Measurements from ENCODE around the gene HEPHL1.

Gene HEPHL1

DNA sequence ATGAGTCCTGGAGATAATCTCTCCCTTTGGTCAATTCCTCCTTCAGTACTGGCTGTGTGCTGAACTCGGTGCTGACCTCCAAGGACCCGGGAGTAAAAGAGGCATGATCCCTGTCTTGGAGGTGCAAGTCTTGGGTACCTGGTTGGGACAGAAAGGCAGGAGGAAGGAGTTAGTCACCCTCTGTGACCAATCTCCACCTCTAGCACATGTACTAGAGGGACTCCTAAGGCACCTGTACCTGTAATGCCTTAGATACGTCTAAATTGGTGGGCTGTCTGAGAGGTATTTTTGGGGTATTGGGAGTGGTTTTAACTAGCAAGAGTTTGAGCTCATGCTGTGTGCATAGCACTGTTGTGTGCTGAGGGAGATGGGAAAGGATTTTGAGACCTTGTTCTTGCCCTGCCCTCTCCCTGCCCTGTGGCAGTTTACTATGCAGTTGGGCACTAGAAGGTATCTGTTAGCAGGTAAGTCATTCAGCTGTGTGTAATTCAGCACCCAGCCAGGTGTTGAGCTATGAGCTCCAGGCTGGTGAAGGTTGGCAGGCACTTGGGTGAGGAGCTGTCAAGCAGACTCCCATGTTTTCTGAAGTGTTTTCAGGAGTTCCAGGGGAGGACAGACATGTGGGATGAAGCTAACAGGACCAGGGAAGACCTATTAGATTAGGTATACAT lies 110.0 kb downstream of the HEPHL1 start:
- peak in 1 of 2 donors; percentile 4 for DNase-seq

DNA sequence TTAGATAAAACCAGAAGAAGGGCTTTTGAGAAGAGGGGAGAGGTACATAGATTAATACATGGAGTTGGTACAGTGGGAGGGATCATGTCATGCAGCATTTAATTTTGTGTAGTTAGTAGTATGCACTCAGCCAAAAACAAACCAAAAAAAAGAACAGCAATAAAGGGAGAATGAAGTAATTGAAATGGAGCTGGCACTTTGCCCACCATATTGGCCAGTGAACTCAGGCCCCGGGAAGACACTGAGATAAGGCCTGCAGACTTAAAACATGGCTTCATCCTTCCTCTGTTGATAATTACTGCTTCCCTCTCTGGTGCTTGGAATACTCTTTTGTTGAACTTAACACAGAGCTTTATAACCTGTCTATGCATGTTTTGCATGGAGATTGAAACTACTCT lies 110.6 kb downstream of the HEPHL1 start:
- no peak for DNase-seq

DNA sequence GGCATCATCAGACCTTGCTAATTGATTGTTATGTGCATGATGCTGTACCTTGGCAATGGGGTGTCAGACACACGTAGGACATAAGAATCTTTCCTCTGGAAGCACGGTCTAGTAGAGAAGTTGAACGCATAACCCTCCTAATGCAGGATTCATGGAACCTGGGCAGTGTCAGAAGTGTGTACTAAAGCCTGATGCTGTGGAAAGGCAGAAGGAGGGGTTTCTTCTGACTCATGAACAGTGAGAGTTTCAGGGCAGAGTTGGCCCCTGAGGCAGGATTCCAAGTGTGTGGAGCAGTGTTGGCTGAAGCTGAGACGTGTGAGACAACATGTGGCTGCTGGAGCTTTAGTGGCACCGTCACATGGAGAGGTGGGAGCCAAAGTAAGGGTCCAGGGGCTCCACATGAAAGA lies 111.0 kb downstream of the HEPHL1 start:
- DNase-seq: no peak

DNA sequence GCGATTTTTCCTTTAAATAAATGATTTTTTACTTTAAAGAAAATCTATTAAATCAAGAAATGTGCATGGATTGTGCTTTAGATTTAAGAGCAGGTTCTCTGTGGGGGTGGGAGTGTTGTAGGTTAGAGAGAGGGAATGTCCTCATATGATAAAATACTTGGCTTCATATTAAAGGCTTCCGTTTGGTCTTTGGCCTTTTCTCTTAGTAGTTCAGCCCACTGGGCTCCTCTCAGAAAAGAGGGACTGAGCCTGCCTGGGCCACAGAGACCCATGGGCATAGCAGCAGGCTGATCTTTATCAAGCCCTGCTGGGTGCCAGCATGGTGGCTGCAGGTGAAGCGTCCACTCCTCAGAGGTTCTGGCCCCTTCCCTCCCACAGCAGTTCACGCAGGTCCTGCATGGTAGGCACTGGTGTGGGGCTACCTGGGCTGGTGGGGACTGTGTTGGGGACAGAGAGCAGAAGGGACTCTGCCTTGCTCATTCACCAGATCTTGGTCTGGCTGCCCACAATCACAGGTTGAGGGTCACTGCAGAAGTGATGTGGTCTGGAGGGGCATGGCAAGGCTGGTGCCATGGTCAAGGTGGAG lies 111.8 kb downstream of the HEPHL1 start:
- no peak for DNase-seq

DNA sequence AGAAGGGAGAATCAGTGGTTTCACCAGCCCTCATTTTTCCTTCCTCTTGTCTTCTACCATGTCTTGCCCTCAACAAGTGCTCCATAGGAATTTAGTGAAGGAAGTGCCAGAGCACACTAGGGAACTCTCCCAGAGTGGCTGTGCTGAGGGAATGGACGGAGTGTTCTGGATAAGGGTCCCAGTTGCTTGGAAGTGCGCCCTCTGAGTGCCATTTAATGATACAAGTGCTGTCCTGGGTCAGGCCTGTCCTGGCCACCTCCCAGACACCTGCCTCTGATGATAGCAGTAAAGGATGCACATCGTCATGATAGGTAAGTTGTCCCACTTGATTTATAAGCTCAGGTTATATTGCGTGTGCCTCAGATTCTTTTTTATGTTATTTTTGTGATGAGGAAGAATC lies 112.6 kb downstream of the HEPHL1 start:
- no peak for DNase-seq

DNA sequence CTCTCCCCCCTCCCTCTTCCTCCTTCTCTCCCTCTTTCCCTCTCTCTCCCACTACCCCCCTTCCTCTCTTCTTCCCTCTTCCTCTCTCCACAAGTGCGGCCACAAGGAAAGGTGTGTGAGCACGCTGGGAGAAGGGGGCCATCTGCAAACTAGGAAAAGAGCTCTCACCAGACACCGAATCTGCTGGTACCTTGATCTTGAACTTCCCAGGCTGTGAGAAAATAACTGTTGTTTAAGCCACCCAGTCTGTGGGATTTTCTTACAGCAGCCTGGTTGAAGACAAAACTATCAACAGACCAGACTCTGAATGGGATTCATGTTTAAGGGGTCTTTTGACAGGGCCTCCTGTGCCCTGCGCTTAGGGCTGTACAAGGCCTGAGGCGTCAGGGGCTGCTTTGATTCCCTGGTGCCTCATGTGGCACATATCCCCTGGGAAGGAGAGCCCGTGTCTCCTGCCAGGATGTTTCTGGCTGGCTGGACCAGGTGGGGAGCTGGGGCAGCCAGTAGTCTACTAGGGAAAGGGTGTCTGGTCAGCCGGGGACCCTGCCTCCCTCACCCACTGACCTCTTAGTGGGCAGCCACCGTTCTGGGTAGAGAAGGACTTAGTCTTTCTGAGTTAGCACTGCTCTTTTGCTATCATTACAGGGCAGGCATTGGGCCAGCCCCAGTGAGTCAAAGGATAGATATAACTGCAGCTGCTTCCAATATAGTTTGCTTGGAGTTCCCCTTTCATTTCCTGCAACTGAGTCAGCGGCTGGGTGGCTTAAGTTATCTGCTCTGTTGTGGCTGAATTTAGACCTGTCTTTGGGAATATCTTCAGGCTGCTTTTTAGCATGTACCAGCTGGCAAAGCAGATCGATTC lies 113.7 kb downstream of the HEPHL1 start:
- peak in 1 of 2 donors; percentile 14 for DNase-seq

DNA sequence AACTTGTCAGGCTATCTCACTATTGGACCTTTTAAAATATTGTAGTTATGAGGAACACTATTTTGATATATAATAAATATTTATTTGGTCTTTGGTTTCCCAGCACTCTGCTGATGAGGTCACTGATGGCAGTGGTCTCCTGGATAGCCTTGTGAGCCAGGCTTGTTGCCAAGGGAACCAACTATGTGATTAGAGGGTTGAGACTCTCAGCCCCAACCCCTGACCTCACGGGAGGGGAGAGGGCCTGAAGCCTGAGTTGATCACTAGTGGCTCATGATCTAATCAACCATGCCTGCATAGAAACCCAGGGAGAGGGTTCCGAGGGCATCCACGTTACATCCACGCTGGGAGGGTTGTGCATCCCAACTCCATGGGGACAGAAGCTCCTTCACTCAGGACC lies 118.3 kb downstream of the HEPHL1 start:
- no peak for DNase-seq

DNA sequence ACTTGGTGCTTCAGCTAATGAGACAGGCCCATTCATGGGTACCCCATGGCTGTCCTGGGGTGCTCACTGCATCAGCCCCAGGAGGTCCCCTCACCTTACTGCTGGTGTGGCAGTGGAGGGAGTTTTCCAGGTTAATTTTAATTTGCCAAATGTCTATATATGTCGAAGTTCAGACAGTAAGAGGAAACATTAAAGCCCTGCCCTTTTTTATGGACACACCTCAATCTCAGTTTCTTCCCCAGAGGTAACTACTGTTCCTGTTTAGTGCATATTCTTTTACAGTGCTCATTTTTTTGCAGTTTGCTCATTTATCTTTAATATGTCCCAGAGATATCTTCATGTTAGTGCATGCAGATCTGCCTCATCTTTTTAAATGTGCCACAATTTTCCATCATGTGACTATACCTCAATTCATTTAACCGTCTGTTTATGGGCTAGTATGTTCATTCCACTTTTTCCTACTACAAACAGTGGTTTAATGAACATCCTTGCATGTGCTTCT lies 119.1 kb downstream of the HEPHL1 start:
- DNase-seq: no peak

DNA sequence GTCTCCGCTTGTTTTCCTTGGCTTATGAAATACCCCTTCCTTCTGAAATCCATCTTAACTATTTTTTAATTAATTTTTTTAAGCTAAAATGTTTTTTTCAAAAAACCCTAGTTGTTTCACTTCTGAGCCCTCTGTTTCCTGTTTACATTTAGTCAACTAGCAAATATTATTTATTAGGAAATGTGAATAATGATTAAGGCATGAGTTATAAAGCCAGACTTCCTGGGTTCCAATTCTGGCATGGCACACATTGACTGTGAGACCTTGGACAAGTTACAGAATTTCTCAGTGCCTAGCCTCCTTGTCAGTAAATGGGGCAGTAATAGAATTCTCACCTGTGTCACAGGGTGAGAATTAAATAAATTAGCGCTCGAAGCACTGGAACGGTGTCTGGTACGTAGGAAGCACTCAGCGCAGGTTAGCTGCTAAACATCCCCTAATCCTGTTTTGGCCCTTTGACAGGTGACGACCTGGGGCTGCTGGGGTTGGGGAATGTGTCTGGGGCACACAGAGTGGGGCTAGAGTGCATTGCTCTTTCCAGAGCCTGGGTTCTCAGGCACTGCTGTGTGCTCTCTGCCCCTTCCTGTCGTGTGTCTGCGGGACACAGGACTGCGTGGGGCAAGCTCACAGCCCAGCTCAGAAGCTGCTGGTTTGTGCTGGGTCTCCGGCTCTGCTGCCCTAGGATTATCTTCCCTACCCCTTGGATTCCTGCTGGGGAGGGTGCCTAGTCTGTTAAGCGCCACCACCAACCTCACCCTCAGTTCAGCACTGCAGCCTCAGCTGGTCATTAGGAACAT lies 120.6 kb downstream of the HEPHL1 start:
- DNase-seq: no peak

DNA sequence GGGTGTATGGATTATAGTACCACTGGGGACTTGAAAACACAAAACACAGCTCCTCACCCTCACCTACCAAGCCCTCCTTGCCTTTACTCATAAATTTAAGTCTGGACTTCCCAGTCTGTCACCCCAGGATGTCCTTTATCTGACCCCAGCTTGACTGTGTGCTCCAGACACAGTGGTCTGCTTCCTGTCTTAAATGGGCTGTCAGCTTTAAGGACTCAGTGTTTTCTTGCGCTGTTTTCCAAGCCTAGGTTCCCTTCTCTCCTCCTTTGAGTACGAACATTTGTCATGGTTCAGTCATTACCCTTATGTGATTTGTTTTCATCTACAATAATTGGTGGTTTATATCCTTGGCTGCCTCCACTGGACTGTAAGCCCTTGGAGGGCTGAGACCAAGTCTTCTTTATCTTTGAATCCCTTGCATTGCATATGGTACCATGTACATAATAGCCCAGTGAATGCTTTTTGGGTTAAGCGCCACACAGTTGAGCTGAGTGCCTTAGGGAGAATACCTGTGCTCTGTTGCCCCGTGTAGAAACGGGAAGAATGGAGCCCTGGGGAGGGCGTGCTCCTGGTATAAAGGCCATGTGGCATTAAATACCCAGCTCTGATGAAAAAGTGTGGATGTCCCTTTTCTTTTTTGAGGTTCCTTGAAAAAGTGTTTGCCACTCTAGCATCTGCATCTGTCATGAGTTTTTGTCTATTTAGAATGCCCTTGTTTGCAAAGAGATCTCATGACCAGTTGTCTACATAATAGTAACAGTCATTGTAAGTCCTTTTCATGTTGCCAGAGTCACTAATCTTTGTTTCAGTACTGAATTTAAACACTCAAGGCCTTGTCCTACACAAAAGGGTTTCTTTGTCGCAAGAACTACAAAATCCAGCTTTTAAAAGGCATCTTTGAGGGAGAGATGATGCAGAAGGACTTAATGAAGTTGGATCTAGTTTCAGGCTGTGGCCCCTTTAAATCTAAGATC lies 121.4 kb downstream of the HEPHL1 start:
- DNase-seq: no peak

DNA sequence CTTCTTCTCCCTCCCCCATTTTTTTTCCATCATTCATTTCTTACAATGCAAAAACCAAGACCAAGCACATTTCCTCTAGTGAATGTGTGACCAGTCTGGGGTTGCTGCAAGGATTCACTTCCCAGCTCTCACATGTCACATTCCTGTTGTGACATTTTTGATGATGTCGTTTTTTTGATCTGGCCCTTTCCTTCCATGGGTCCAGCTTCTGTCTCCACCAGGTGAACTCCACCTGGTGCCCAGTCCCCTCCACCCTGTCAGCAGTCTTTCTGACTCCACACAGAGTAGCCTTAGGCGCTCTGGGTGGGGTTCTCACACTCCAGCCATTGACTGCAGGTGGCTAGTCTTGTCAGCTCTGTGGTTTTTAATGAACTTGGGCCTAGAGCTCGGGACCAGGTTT lies 123.1 kb downstream of the HEPHL1 start:
- no peak for DNase-seq

DNA sequence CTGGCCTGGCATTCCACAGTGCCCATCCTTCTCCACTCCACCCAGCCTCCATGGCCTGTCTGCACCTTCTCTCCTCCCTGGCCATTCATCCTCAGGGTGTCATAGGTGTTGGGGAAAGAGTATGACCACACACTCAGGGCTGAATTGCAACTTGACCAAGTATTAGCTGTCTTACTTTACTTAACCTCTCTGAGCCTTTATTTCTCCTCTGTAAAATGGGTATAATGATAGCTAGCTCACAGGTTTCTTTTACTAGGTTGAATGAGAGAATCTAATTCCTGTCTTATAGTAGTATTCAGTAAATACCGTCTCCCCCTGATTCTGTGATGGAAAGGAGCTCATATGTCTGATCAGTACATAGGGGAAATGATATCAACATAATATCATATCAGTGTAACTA lies 123.5 kb downstream of the HEPHL1 start:
- DNase-seq: no peak

DNA sequence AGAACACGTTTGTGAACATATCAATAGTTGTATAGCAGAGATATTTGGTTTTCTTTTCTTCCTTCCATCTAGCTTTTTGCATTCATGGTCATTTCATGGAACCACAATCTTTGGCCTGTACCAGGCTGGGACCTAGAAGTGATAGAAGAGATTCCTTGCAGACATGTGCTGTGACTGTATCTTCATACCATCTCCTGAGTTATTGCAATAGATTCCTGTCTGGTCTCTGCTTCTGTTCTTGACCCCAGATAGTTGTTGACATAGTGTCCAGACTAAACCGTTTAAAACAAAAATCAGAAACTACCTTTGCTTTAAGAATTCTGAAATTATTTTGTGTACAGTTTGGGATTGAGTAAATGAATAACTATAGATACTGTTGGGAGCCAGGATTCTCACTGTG lies 124.3 kb downstream of the HEPHL1 start:
- no peak for DNase-seq

DNA sequence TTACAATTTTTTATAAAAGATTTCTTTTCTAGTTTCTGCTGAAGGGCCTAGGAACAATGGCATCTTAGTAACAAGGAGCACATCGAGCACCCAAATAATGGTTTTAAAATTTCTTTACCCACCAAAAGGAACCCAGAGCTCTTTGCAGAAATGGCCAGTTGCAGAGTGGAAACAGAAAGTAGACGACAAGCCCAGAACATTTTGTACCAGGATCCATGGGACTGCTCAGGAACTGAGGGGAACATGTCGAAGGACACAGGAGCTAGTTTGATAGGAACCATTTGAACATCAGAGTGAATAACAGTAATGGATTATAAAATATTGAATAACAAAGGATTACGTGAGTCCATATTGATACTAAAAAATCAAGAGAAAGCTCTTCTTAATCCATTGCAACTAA lies 124.8 kb downstream of the HEPHL1 start:
- no peak for DNase-seq

DNA sequence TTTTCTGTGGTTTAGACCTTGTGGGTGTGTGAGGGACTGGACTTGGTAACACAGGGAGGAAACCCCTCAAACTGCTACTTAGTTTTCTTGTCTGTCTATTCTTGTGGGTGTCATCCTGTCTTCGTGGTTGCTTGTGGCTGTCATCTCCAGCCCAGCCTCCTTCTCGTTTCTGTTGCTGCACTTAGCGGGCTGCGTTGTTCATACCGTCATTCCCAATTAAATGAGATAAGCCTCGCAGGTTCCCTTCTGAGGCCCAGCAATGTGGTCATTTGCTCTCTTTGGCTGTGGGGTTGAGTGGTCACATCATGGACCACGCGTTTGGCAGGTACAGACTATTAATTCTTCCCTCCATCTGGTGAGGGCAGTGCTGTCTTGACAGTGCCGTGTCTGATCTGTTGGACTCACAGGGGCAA lies 126.3 kb downstream of the HEPHL1 start:
- DNase-seq: peak in 1 of 2 donors; percentile 11

DNA sequence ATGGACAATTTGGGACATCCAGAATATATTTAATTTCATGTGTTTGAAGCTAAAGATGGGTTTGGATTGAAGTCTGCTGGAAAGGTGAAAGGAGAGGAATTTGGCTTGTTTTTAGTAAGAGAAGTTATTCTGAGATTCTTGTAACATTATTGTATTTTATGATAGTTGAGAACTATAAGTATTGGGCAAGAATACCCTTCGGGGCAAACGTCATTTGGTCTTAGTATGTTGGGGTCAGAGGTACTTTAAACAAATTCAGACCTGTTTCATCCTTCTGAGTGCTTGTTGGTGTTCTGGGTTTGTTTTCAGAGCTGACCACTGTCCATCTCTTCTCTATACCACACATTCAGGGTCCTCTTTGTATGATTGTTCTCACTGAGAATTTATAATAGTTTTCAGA lies 127.0 kb downstream of the HEPHL1 start:
- DNase-seq: no peak

DNA sequence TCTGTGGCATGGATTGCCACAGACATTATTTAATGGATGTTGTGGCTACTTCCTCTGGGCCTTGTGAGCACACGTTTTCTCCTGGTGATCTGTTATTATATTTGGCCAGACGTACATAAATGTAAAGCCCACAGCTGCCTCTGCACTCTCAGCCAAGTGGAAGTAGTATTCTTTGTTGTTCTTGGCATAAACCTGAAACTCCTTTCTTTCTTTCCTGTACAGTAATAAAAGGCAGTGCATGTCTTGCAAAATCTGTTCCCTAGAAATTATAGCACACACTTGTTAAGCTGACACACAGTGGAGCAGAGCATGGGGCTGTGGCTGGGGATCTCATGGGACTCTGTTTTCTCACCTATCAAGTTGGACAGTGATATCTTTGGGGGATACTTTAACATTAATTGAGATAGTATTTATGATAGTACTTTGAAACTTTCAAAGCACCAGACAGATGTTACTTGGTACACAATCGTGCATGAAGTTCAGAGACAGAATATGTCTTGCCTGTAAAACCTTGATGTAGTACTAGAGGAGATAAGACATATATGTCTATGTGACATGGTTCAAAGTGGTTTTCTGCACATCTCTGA lies 128.4 kb downstream of the HEPHL1 start:
- no peak for DNase-seq

DNA sequence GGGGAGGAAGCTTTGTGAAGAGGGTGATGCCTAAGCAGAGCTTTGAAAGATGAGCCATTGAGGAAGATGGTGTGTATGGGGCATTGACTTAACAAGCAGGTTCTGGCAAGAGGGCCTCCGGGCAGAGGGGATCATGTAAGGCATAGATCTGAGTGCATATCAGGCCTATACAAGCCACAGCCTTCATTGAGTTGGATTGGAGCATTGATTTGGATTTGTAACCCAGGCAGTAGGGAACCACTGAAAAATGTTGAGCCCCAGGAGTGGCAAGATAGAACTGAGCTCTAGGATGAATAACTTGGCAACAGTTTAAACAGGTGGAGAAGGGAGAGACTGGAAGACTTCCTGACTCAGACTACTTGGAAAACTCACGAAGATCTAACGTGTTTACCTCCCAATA lies 128.9 kb downstream of the HEPHL1 start:
- DNase-seq: no peak

DNA sequence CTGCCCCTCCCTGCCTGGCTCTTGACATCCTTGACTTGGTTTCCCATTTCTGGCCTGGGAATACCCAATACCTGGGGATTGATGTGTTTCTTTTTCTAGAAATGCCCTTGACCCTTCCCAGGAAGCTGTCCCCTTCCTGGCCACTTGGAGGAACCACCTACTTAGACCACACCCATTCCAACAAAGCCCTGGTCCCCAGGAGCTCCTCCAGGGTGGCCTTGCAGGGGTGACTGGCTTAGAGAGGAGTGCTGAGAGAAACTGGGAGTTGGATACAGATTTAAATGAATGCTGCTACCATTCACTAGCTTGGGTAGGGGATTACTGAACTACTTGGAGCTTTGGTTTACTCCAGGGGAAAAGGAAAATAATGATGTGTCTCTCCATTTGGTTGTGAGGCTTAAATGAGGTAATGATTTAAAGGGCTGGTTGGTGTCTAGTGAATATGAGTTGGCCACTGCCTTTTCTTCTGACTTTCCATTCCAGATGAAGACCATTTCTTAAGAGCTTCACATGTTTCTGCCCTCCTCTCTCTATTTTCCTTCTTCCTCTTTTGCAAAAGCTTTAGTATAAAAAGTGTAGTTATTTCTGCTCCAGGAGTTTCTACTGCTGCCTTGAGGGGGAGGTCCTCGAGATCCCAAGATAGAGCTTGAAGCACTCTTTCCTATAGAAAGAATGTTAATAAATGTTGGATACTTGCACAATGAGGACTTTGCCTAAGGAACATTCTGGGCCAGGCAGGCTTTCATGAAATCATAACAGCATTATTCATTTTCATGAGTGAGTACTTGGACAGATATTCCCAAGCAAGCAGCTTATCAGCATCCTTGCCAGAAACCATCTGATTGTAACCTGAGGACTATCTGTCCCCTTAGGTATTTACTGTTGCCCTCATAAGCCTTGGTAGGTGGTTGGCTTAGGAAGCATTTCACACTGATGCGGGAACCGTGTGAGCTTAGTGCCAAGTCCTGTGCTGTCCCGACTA lies 129.8 kb downstream of the HEPHL1 start:
- DNase-seq: no peak
